22Rv1 (cell line): ENCODE measurements around the gene ELF4.

Experiments
- CTCF ChIP-seq: fragments of 450-650 bp; IDR thresholded peaks from 2 replicates; pipeline ENCODE4 v1.5.1; 2017; ENCODE audit warnings: mild to moderate bottlenecking
- ZFX ChIP-seq: fragments of 450-650 bp; IDR thresholded peaks from 2 replicates; pipeline ENCODE4 v1.6.1; 2017; ENCODE audit warnings: antibody characterized with exemption, borderline replicate concordance

- no peak for TF ChIP-seq CTCF
- TF ChIP-seq ZFX: no peak
Measured at GRCh38 chrX:130136496-130136895, 26.2 kb upstream of the ELF4 start.
